AG10803 (cell line): ENCODE data around the gene CD2AP.

Source experiments
- DNase-seq: peaks from one replicate; pipeline ENCODE4 v3.0.0; 2010; ENCODE audit warnings: low read depth
- H3K4me3 ChIP-seq: 2 replicates; pipeline ENCODE4 v1.5.1; 2011; ENCODE audit warnings: mild to moderate bottlenecking, low read length, control low read depth
- TF ChIP-seq, protein P1 (sequence below): conservative IDR thresholded peaks from 2 replicates; pipeline ENCODE4 v1.5.1; 2011; ENCODE audit warnings: mild to moderate bottlenecking, low read length, control low read depth, inconsistent platforms

The CD2AP gene

DNA sequence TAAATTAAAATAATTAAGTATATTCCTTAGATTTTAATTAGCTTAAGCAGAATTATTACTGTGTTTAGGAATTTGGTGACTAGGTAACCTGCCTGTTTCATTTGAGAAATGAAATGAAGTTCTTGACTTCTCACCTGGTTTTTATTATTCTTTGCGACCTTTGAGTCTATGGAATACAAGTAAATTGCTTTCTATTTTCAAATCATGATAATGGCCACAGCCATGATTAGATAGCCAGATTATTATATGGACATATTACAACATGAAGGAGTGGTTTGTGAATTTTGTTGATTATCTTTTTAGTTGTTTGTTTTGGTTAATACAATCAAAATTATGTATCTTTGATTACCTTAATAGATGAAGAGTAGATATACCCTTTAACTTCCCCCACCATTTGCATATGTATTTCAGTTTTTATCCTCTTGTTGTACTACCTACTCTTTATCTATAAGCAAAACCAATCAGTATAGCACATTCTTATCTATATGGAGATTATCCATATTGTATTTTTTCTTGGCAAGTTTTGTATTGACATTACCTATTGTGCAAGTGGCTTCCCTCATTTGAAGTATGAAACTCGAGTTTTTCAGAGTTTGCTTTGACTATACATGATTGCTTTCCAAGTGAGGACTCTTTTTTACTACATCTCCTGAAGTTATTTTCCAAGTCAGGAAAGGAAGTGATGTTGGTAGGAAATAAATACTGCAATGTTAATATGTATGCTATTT, 47.9 kb downstream of the CD2AP start:
- DNase-seq = no peak
- H3K4me3 ChIP-seq = no peak overlapping the region
- TF ChIP-seq, protein P1, sequence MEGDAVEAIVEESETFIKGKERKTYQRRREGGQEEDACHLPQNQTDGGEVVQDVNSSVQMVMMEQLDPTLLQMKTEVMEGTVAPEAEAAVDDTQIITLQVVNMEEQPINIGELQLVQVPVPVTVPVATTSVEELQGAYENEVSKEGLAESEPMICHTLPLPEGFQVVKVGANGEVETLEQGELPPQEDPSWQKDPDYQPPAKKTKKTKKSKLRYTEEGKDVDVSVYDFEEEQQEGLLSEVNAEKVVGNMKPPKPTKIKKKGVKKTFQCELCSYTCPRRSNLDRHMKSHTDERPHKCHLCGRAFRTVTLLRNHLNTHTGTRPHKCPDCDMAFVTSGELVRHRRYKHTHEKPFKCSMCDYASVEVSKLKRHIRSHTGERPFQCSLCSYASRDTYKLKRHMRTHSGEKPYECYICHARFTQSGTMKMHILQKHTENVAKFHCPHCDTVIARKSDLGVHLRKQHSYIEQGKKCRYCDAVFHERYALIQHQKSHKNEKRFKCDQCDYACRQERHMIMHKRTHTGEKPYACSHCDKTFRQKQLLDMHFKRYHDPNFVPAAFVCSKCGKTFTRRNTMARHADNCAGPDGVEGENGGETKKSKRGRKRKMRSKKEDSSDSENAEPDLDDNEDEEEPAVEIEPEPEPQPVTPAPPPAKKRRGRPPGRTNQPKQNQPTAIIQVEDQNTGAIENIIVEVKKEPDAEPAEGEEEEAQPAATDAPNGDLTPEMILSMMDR = no peak

- no peak overlapping the region for H3K4me3 ChIP-seq
- DNase-seq = no peak
- TF ChIP-seq, protein P1 = no peak
These were observed 49.7 kb downstream of the CD2AP start for GRCh38 chr6:47527274-47527673.

DNA sequence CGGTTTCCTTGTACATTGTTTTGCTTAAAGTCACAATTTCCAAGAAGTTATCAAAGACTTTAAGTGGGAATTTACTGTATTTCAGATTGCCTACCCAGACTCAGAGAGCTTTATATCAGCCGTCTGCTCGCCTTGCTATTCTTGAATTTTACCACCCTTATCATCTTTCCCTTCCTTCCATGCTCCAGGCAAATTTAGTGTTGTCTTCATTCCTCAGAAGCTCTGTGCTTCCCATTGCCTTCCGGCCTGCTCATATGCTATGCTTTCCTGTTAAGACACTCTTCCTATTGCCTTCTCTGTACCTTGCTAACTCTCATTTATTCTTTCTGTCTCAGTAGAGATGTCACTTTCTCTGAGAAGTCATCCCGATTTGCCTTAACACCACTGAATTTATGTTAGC, 52.1 kb downstream of the CD2AP start:
- no peak for DNase-seq
- no peak overlapping the region for H3K4me3 ChIP-seq
- TF ChIP-seq, protein P1 = no peak

- H3K4me3 ChIP-seq = no peak overlapping the region
- TF ChIP-seq, protein P1 = no peak
- DNase-seq = no peak
These were observed 55.5 kb downstream of the CD2AP start for GRCh38 chr6:47532981-47533585.

- H3K4me3 ChIP-seq = no peak overlapping the region
- no peak for DNase-seq
- TF ChIP-seq, protein P1 = no peak
These were observed 56.5 kb downstream of the CD2AP start for GRCh38 chr6:47534063-47534462.

DNA sequence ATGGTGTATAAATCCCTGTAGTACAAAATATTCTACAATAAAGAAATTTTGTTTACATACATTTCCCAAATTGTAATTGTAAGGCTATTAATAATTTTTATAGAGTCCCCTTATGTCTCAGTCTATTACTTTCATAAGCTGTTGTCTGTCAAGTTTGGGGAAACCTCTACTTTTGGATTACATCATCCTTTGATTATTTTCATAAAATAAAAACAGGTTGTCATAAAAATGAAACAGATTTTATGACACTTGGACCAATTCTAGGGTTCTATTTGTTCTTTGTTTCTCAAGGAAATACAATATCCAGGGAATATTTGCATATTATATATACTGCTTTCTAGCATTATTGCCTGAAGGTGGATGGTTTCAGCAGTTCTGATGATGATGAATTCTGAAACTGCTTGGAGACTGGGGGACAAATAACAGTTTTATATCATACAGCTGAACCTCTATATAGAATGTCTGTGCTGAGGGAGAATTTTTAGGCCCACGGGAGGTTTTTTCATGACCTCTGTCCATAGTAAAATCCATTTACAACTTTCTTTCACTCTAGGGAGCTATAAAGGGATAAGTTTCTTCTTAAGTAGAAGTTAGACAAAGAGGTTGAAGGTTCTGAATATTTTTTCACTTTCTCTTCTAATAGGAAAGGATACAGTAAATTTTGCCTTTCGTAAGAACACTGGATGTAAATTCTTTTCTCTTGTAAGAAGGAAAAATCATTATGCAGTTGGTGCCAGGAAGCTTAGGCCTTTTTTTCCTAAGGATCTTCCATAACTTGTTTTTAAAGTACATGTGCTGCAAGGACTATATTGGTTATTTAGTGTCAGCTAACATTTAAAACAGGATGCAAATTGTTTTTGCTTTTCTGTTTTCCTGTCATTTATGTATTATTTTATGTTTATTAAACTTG, 58.0 kb downstream of the CD2AP start:
- DNase-seq = no peak
- TF ChIP-seq, protein P1 = no peak
- no peak overlapping the region for H3K4me3 ChIP-seq
